Hepatocyte (in vitro differentiated cells): ENCODE results near the gene FCGR3A. TPM values are rescaled to one million over a fixed set of nuclear protein-coding genes. Genes with fewer than 3 reads are reported as not detected.
"Not testable (repeated sequence)": the region's sequence is repeated elsewhere in the genome, so short reads cannot be mapped to it uniquely, and the experiment has no call there.

ENCODE experiments used
- DNase-seq: peaks from one replicate; pipeline ENCODE4 v3.0.0-alpha.2; 2016; ENCODE audit warnings: low spot score
- H2AFZ ChIP-seq: fragments of 200-600 bp; sonication (generic); 2 replicates; pipeline ENCODE4 v1.6.0; 2016; ENCODE audit warnings: antibody characterized with exemption, mild to moderate bottlenecking
- H3K27ac ChIP-seq: fragments of 200-600 bp; sonication (generic); 2 replicates; pipeline ENCODE4 v1.5.1; 2016; ENCODE audit warnings: mild to moderate bottlenecking
- H3K27me3 ChIP-seq: fragments of 200-600 bp; sonication (generic); 2 replicates; pipeline ENCODE4 v1.6.1; 2016
- H3K36me3 ChIP-seq: fragments of 200-600 bp; sonication (generic); replicated peaks from 2 replicates; pipeline ENCODE4 v1.5.1; 2016; ENCODE audit warnings: low read depth; ENCODE audit not compliant: insufficient read depth
- H3K4me1 ChIP-seq: fragments of 200-600 bp; sonication (generic); 2 replicates; pipeline ENCODE4 v1.5.1; 2016; ENCODE audit warnings: mild to moderate bottlenecking, moderate library complexity; ENCODE audit not compliant: insufficient read depth
- H3K4me2 ChIP-seq: fragments of 200-600 bp; sonication (generic); 2 replicates; pipeline ENCODE4 v1.6.0; 2016
- H3K4me3 ChIP-seq: fragments of 200-600 bp; sonication (generic); 2 replicates; pipeline ENCODE4 v1.5.1; 2016; ENCODE audit warnings: mild to moderate bottlenecking
- H3K79me2 ChIP-seq: fragments of 200-600 bp; sonication (generic); 2 replicates; pipeline ENCODE4 v1.6.0; 2017; ENCODE audit warnings: mild to moderate bottlenecking
- H3K9me2 ChIP-seq: fragments of 200-600 bp; sonication (generic); replicated peaks from 2 replicates; pipeline ENCODE4 v1.6.0; 2017; ENCODE audit warnings: mild to moderate bottlenecking; ENCODE audit not compliant: insufficient read depth
- H3K9me3 ChIP-seq: fragments of 200-600 bp; sonication (generic); 2 replicates; pipeline ENCODE4 v1.5.1; 2016; ENCODE audit warnings: low read depth, mild to moderate bottlenecking
- H4K20me1 ChIP-seq: fragments of 200-600 bp; sonication (generic); 2 replicates; pipeline ENCODE4 v1.6.0; 2016; ENCODE audit warnings: mild to moderate bottlenecking; ENCODE audit not compliant: insufficient read depth, poor library complexity, severe bottlenecking
- EZH2 ChIP-seq: fragments of 200-600 bp; sonication (generic); IDR thresholded peaks from 2 replicates; pipeline ENCODE4 v1.6.1; 2016; ENCODE audit warnings: antibody characterized with exemption, mild to moderate bottlenecking, borderline replicate concordance
- EZH2phosphoT487 ChIP-seq: fragments of 200-600 bp; sonication (generic); IDR thresholded peaks from one replicate; pipeline ENCODE4 v1.6.1; 2018; ENCODE audit warnings: antibody characterized with exemption, mild to moderate bottlenecking, low read depth, moderate library complexity; ENCODE audit not compliant: unreplicated experiment, severe bottlenecking
- WGBS: methylation state at CpG from one replicate; pipeline ENCODE4 v1.1.6; 2016; ENCODE audit warnings: low lambda C conversion rate; ENCODE audit errors: missing lambda C conversion rate; 5-methylcytosine and 5-hydroxymethylcytosine counted together
- polyA plus RNA-seq: library from polyadenylated mRNA; unstranded; fragments of >200 nt; fragmentation: Nextera tagmentation; extraction: Ambion mirVana; gene quantifications from 2 replicates; pipeline ENCODE4 v1.2.1, GENCODE V29; 2016
- total RNA-seq: library from RNA; depleted of rRNA; stranded (reverse); fragments of >200 nt; gene quantifications from 2 replicates; pipeline ENCODE4 v1.2.3, GENCODE V29; 2014
- TF ChIP-seq, protein P1 (sequence below): fragments of 200-600 bp; sonication (generic); IDR thresholded peaks from 2 replicates; pipeline ENCODE4 v1.5.1; 2016; ENCODE audit warnings: antibody characterized with exemption, mild to moderate bottlenecking; ENCODE audit not compliant: poor library complexity

FCGR3A gene
- total and polyA plus RNA-seq, 2 experiments from 2014 or later: 0.17 to 0.31 TPM

DNA sequence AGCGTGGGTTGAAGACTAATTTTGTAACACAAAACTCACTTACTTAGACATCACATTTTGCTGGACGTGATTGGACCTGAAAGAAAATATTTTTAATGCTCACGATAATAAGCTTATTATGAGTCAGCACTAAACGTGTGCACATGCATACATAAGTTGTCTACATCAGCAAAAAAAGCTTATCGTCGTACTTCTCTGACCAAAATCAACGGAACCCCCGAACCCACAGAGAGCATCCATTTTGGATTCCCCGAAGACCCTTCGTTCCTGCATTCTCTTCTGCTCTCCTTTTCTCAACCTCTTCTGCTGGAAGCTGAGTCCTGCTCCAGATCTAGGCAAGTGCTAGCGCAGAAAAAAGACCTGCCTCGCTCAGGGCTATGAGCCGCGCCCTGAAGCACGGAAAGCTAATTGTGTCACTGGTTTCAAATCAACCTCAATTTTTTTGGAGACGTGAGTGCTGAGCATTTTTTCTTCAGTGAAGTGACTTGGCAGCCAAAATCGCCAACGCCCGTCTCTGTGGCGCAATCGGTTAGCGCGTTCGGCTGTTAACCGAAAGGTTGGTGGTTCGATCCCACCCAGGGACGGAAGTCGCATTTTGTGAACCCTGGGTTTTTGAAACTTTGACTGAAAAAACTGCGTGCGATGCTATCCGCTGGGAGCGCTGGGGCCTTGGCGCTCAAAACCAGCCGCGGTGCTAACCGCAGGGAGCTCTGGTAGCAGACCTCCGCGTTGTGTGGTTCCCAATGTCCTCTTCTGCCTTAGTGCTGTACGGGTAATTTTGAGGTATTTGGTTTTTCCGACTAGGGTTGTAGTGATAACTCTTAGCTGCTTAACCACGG, 9.7 kb downstream of the FCGR3A start:
- H3K27ac ChIP-seq, H3K36me3 ChIP-seq, H3K27me3 ChIP-seq, H4K20me1 ChIP-seq, H3K9me3 ChIP-seq, H3K79me2 ChIP-seq, H3K4me1 ChIP-seq, H3K9me2 ChIP-seq: not testable (repeated sequence)
- peak; percentile 82 for DNase-seq
- 4% methylated on average over 41 of the region's 41 CpGs for WGBS
- peak overlapping the region; percentile 43 for H3K4me3 ChIP-seq
- H2AFZ ChIP-seq: peak overlapping the region; percentile 53
- H3K4me2 ChIP-seq: peak overlapping the region; percentile 77

DNA sequence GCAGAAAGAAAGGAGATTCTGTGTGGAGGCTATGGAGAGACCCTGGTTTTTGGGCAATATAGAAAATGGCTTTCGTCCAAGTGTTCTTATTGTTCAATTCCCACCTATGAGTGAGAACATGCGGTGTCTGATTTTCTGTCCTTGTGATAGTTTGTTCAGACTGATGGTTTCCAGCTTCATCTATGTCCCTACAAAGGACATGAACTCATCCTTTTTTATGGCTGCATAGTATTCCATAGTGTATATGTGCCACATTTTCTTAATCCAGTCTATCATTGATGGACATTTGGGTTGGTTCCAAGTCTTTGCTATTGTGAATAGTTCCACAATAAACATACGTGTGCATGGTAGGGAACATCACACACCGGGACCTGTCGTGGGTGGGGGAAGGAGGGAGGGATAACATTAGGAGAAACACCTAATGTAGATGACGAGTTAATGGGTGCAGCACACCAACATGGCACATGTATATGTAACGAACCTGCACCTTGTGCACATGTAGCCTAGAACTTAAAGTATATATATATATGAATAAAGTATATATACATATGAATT, 10.6 kb downstream of the FCGR3A start:
- not testable (repeated sequence) for H4K20me1 ChIP-seq, H3K27ac ChIP-seq, H3K27me3 ChIP-seq, H3K79me2 ChIP-seq, H3K9me2 ChIP-seq, DNase-seq, H2AFZ ChIP-seq, H3K36me3 ChIP-seq, H3K9me3 ChIP-seq, H3K4me1 ChIP-seq, H3K4me3 ChIP-seq
- H3K4me2 ChIP-seq: peak overlapping the region; percentile 77
- WGBS: 93% methylated on average over 7 of the region's 7 CpGs

DNA sequence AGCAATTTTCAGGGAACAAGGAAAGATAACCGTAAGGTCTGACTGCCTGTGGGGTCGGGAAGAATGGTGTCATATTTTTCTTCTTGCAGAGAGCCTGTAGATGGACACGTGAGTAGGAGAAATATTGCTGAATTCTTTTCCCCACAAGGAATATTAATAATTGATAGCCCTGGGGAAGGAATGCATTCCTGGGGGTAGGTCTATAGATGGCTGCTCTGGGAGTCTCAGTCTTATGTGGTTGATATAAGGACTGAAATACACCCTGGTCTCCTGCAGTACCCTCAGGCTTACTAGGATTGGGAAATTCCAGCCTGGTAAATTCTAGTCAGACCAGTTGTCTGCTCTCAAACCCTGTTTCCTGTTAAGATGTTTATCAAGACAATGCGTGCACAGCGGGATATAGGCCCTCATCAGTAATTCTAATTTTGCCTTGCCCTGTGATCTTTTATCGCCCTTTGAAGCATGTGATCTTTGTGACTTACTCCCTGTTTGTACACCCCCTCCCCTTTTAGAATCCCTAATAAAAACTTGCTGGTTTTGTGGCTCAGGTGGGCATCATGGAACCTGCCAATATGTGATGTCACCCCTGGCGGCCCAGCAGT, 12.4 kb downstream of the FCGR3A start:
- not testable (repeated sequence) for H3K4me1 ChIP-seq, H3K79me2 ChIP-seq, H3K9me3 ChIP-seq, H3K9me2 ChIP-seq, H3K4me3 ChIP-seq, H3K36me3 ChIP-seq, H3K27ac ChIP-seq, DNase-seq, H2AFZ ChIP-seq, H3K27me3 ChIP-seq, H4K20me1 ChIP-seq, H3K4me2 ChIP-seq
- WGBS: 81% methylated on average over 7 of the region's 7 CpGs

DNA sequence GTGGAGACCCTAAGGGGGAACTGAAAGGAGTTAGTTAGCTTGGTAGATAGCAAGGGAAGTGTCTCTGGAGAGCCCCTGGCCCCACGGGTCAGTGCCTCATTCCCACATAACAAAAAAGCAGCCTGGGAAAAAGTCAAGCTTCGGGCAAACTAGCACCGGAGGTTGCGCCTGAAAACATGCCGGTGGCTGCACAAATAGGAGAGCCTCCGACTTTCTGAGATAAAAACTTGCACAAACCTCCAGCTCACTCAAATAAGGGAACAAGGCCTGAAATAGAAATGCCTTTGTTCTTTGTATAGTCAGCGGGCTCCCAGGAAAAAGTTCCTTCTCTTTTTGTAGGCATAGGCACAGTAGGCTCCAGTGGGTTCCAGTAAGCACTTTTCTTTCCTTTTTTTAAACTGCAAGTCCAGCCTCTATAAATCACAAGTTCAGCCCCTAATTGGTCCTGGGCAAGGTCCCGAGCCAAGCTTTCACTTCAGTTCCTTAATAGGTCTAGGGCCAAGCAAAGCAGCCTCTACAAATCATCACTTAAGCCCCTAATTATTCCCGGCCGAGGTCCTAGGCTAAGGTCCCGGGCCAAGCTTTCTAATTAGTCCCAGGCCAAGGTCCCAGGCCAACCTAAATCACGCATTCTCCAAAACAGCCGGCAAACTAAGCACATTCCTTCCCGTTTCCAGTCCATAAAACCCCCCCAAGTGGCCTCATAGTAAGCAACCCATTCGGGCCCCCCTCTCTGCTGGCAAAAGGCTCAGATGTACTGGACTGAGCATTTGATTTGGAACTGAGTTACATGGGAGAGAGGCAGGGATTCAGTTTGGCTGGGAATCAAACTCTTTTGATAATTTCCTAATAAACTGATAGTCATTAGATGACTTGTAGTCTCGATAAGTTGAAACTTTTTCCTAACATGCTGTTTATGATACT, 16.7 kb downstream of the FCGR3A start:
- H3K9me2 ChIP-seq, H4K20me1 ChIP-seq, H3K79me2 ChIP-seq, H3K36me3 ChIP-seq, H3K27me3 ChIP-seq, H3K9me3 ChIP-seq, H3K4me3 ChIP-seq: not testable (repeated sequence)
- DNase-seq: peak; percentile 19
- peak overlapping the region; percentile 13 for H2AFZ ChIP-seq
- H3K4me1 ChIP-seq: peaks cover 16% of the 10 kb centered on the region
- WGBS: 28% methylated on average over 16 of the region's 16 CpGs
- H3K4me2 ChIP-seq: peak overlapping the region; percentile 71
- peak overlapping the region; percentile 51 for H3K27ac ChIP-seq

DNA sequence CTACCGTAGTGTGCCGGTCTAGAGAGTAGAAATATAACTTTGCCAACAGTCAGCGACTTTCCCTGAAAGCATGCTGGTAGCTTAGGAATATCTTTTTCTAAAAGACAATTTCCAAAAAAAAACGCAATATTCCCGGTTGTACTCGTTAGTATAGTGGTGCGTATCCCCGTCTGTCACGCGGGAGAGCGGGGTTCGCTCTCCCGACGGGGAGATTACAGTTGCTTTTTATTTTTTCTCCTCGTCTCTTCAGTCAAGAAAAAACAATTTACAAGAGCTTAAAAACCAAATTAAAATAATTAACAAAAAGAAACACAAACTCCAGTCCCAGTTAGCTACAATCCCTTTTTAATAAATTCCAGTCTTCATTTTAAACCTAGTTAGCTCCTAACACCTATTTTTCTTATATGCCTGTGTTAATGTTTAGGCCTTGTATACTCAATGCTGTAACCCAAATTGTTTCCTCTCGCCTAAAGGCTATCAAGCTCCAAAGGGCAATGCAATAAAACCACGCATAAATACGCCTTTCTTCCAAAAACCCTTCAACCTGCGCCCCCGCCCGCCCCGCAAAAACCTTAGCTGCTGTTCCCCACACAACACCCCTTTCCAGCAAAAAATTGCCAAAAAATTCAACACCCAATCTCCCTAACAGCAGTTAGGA, 17.5 kb downstream of the FCGR3A start:
- Histone ChIP-seq H3K36me3 (no peaks in the 10 kb centered on the region), H3K4me1 (peaks cover 16% of the 10 kb centered on the region), H3K9me3 (no peaks in the 10 kb centered on the region), H3K4me2 (peak overlapping the region; percentile 71), H3K27me3 (no peaks in the 10 kb centered on the region), H4K20me1 (no peaks in the 10 kb centered on the region), H2AFZ (peak overlapping the region; percentile 13), H3K9me2 (no peaks in the 10 kb centered on the region), H3K79me2 (no peaks in the 10 kb centered on the region), H3K4me3 (peak overlapping the region; percentile 5), H3K27ac (peak overlapping the region; percentile 51)
- no peak for DNase-seq
- WGBS: 38% methylated on average over 22 of the region's 22 CpGs
- TF ChIP-seq, protein P1, sequence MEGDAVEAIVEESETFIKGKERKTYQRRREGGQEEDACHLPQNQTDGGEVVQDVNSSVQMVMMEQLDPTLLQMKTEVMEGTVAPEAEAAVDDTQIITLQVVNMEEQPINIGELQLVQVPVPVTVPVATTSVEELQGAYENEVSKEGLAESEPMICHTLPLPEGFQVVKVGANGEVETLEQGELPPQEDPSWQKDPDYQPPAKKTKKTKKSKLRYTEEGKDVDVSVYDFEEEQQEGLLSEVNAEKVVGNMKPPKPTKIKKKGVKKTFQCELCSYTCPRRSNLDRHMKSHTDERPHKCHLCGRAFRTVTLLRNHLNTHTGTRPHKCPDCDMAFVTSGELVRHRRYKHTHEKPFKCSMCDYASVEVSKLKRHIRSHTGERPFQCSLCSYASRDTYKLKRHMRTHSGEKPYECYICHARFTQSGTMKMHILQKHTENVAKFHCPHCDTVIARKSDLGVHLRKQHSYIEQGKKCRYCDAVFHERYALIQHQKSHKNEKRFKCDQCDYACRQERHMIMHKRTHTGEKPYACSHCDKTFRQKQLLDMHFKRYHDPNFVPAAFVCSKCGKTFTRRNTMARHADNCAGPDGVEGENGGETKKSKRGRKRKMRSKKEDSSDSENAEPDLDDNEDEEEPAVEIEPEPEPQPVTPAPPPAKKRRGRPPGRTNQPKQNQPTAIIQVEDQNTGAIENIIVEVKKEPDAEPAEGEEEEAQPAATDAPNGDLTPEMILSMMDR: no peak
- no peak for TF ChIP-seq EZH2
- no peak for TF ChIP-seq EZH2phosphoT487

DNA sequence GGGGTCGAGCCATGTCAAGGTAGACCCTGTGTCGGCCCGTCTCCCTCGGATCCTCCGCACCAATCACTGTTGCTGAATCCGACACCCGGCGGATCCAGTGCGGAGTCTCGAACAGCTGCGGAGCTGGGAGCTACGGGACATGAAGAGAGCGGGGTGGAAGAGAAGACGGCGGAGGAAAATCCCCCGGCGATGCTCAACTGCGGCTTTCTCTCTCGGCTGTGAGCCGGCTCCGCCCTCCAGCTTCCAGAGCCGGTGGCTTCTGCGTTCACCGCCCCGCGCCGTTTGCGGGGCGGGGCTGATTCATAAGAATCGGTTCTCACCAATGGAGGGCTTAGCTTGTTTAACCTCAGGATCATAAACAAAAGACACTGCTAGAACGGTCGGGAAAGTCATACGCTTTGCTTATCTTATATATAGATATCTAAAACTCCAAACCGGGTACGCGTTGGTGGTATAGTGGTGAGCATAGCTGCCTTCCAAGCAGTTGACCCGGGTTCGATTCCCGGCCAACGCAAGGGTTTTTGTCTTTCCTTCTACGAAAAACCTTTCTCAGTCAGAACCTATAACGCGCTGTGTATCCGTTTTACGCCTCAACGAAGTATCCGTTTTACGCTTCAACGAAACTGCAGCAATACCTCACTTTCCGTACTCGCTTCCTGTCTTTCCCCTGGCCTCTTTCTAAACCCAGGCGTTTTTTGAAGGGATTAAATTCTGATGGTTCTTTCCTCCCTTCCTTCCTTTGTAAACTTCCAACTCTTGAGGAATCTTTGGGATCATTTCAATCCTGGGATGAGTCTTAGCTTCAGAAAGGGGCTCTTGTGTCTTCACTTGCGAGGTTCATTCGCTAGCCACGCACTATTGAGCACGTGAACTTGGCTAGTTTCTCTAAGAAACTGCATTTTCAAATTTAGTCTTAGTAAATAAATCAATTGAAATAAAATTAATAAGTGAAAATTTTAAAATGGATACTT, 18.7 kb downstream of the FCGR3A start:
- not testable (repeated sequence) for H3K27me3 ChIP-seq, H4K20me1 ChIP-seq, H3K36me3 ChIP-seq, H3K79me2 ChIP-seq, H3K9me2 ChIP-seq, H3K9me3 ChIP-seq
- H3K4me2 ChIP-seq: peak overlapping the region; percentile 71
- WGBS: under 1% methylated on average over 56 of the region's 56 CpGs
- DNase-seq: peak; percentile 90
- H2AFZ ChIP-seq: peak overlapping the region; percentile 36
- H3K4me1 ChIP-seq: peaks cover 16% of the 10 kb centered on the region
- peak overlapping the region; percentile 34 for H3K4me3 ChIP-seq
- H3K27ac ChIP-seq: peak overlapping the region; percentile 64
